ENCODE data around the gene TAF10. TPM values are rescaled to one million over a fixed set of nuclear protein-coding genes. Genes with fewer than 3 reads are reported as not detected.

TAF10 gene
- total and polyA plus RNA-seq, 8 donors, result 53.5 to 116 (median 86.8) TPM

GRCh38 chr11:6615046-6615445, 3.0 kb upstream of the TAF10 start:
- Histone ChIP-seq H3K27me3 (no peaks in the 10 kb centered on the region), H3K9me3 (no peaks in the 10 kb centered on the region), H3K4me3 (no peak overlapping the region), H3K36me3 (peaks cover 0 to 10% (median 7%) of the 10 kb centered on the region in 3 donors), H3K4me1 (peaks cover 6 to 29% (median 20%) of the 10 kb centered on the region in 3 donors), H3K27ac (no peak overlapping the region)
- DNase-seq, result no peak
- intact Hi-C loops (cut with DNase I), result loop anchor here in 1 of 3 donors (10.0 kb wide), 1 partner anchor 70 kb away; the partner anchor contains the start of gene MRPL17
- no peak for TF ChIP-seq CTCF (IDR thresholded peaks at IDR 0.05)
- FAIRE-seq, result no peak
- 94 to 95% methylated on average over 5 of the region's 5 CpGs for WGBS, 2 donors
- ATAC-seq, result no peak

- TF ChIP-seq CTCF (IDR thresholded peaks at IDR 0.05), result no peak
- peaks cover 6 to 29% (median 15%) of the 10 kb centered on the region in 3 donors for H3K4me1 ChIP-seq
- DNase-seq, result peak in 1 of 6 donors; percentile 19
- H3K27ac ChIP-seq, result no peak overlapping the region
- intact Hi-C loops (cut with DNase I), result loop anchor here in 1 of 3 donors (10.0 kb wide), 1 partner anchor 70 kb away; the partner anchor contains the start of gene MRPL17
- ATAC-seq, result no peak
- peaks cover 5 to 16% (median 13%) of the 10 kb centered on the region in 3 donors for H3K36me3 ChIP-seq
- no peak overlapping the region for H3K4me3 ChIP-seq
- no peaks in the 10 kb centered on the region for H3K27me3 ChIP-seq
- 83 to 93% methylated on average over 2 of the region's 2 CpGs for WGBS, 2 donors
- FAIRE-seq, result no peak
- H3K9me3 ChIP-seq, result no peaks in the 10 kb centered on the region
These were observed 2.4 kb upstream of the TAF10 start for GRCh38 chr11:6614446-6614845.

GRCh38 chr11:6613496-6613895, 1.5 kb upstream of the TAF10 start:
- Histone ChIP-seq H3K27me3 (no peaks in the 10 kb centered on the region), H3K9me3 (no peaks in the 10 kb centered on the region), H3K27ac (peak overlapping the region; percentile 89 to 100 (median 97)), H3K36me3 (peaks cover 9 to 25% (median 19%) of the 10 kb centered on the region in 3 donors), H3K4me1 (peaks cover 6 to 27% (median 15%) of the 10 kb centered on the region in 3 donors), H3K4me3 (peak overlapping the region in 2 of 4 donors; percentile 74 to 83)
- ATAC-seq (no peak), DNase-seq (peak in 1 of 6 donors; percentile 2), FAIRE-seq (no peak)
- intact Hi-C loops (cut with DNase I), result loop anchor here in 1 of 3 donors (10.0 kb wide), 1 partner anchor 71 kb away; the partner anchor contains the start of gene MRPL17
- TF ChIP-seq CTCF (IDR thresholded peaks at IDR 0.05), result no peak
- WGBS, 2 donors, result 89 to 92% methylated on average over 3 of the region's 3 CpGs

- no peak for ATAC-seq
- Histone ChIP-seq H3K27ac (peak overlapping the region; percentile 89 to 100 (median 94)), H3K4me3 (peak overlapping the region; percentile 52 to 83 (median 77)), H3K4me1 (peaks cover 11 to 26% (median 15%) of the 10 kb centered on the region in 3 donors), H3K9me3 (no peaks in the 10 kb centered on the region), H3K27me3 (no peaks in the 10 kb centered on the region), H3K36me3 (peaks cover 9 to 33% (median 23%) of the 10 kb centered on the region in 3 donors)
- WGBS, 2 donors, result 0 to 1% methylated on average over 17 to 36 of the region's 36 CpGs
- intact Hi-C loops (cut with DNase I), result loop anchor here in 1 of 3 donors (10.0 kb wide), 1 partner anchor 73 kb away; the partner anchor contains the start of gene MRPL17
- no peak for DNase-seq
- TF ChIP-seq CTCF (IDR thresholded peaks at IDR 0.05), result no peak
- no peak for FAIRE-seq
These were observed 128 bp downstream of the TAF10 start for GRCh38 chr11:6611963-6612212.
